Adipose tissue (tissue), 3 donors: ENCODE data around the gene PYCARD. TPM values are rescaled to one million over a fixed set of nuclear protein-coding genes. Genes with fewer than 3 reads are reported as not detected.
"Not testable (repeated sequence)": the region's sequence is repeated elsewhere in the genome, so short reads cannot be mapped to it uniquely, and the experiment has no call there.

Source experiments
- H3K27ac ChIP-seq: one replicate; pipeline ENCODE4 v1.5.1; 2013; ENCODE audit warnings: low read depth, low read length
- WGBS, 3 donors: extraction: QIAGEN DNeasy Blood & Tissue Kit; methylation state at CpG; one replicate each; pipeline ENCODE4 v1.1.7; 2013; 5-methylcytosine and 5-hydroxymethylcytosine counted together
- polyA plus RNA-seq, 3 donors: library from polyadenylated mRNA; stranded (reverse); fragments of 200-250 nt; gene quantifications; one replicate each; pipeline ENCODE4 v1.2.3, GENCODE V29; 2013
- donor health status: healthy with polysubstance abuse.
- donor health status: Bipolar disorder and iron deficiency.
- donor health status: healthy.

The PYCARD gene
- 10 to 100 TPM; 12.2 to 50.5 (median 25.8) TPM for polyA plus RNA-seq

GRCh38 chr16:31202414-31203375 is at the start of gene PYCARD:
Gene PYCARD (minus strand): TSS chr16:31202760. CDS start chr16:31202690, 70 bp downstream.
- WGBS, 3 donors: 3 to 21% (median 3%) methylated on average over 42 to 69 of the region's 69 CpGs

GRCh38 chr16:31251435-31251834 is 48.9 kb upstream of the PYCARD start:
- 89 to 99% (median 97%) methylated on average over 5 of the region's 5 CpGs for WGBS, 3 donors
- H3K27ac ChIP-seq: no peak overlapping the region

More at GRCh38 chr16:31202414-31203375, at the start of gene PYCARD:
- peak within 1 kb of the TSS; percentile 6 for H3K27ac ChIP-seq

- WGBS, 3 donors: 85 to 92% (median 87%) methylated on average over 7 of the region's 7 CpGs
- H3K27ac ChIP-seq: no peak overlapping the region
Measured at GRCh38 chr16:31250782-31251384, 48.3 kb upstream of the PYCARD start.

- no peak overlapping the region for H3K27ac ChIP-seq
- WGBS, 3 donors: 71 to 81% (median 81%) methylated on average over 5 of the region's 5 CpGs
Measured at GRCh38 chr16:31248344-31248743, 45.8 kb upstream of the PYCARD start.

DNA sequence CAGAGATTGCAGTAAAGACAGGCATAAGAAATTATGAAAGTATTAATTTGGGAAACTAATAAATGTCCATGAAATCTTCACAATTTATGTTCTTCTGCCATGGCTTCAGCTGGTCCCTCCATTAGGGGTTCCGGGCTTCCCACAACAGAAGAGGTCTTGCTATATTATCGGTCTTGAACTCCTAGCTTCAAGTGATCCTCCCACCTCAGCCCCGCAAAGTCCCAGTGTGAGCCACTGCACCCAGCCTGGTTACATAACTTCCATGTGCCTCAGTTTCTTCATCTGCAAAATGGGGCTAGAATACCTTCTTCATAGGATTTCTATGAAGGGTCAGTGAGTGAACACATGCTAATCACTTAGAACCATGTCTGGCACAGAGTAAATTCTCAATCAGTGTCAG is 43.7 kb upstream of the PYCARD start:
- H3K27ac ChIP-seq: no peak overlapping the region
- WGBS, 3 donors: 94 to 95% (median 94%) methylated on average over 3 of the region's 3 CpGs

GRCh38 chr16:31245598-31245997 is 43.0 kb upstream of the PYCARD start:
- not testable (repeated sequence) for H3K27ac ChIP-seq
- WGBS, 3 donors: 23 to 53% (median 51%) methylated on average over 8 of the region's 8 CpGs

DNA sequence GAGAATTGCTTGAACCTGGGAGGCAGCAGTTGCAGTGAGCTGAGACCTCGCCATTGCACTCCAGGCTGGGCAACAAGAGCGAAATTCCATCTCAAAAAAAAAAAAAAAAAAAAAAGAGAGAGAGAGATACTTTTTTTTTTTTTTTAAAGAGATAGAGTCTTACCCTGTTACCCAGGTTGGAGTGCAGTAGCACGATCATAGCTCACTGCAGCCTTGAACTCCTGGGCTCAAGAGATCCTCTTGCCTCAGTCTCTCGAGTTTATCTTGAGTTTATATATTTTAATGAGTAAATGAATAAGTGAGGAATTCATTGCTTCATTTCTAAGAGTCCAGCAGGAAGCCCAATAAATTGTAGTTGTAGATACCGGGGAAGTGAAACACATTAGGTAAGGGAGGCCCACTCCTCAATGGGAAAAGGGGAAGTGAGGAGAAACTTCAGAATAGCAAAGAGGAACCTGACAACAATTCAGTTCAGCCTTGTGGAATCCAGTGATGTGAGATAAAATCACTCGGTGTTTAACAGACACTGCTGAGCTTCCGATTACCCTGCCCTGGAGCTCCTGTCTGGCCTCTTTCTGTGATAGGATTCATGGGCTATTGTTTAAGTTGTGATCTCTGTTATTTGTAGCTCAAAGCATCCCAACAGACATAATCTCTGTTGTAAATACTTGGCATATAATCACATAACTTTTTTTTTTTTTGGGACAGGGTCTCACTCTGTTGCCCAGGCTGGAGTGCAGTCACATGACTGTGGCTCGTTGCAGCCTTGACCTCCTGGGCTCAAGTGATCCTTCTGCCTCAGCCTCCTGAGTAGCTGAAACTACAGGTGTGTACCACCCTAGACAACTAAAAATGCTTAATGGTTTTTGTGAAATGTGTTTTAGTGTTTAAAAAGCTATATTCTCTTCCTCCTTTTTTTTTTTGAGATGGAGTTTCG is 41.4 kb upstream of the PYCARD start:
- 45 to 53% (median 48%) methylated on average over 7 to 9 of the region's 9 CpGs for WGBS, 3 donors
- H3K27ac ChIP-seq: no peak overlapping the region

GRCh38 chr16:31242206-31242605 is 39.6 kb upstream of the PYCARD start:
- no peak overlapping the region for H3K27ac ChIP-seq
- 31 to 51% (median 37%) methylated on average over 6 of the region's 6 CpGs for WGBS, 3 donors

DNA sequence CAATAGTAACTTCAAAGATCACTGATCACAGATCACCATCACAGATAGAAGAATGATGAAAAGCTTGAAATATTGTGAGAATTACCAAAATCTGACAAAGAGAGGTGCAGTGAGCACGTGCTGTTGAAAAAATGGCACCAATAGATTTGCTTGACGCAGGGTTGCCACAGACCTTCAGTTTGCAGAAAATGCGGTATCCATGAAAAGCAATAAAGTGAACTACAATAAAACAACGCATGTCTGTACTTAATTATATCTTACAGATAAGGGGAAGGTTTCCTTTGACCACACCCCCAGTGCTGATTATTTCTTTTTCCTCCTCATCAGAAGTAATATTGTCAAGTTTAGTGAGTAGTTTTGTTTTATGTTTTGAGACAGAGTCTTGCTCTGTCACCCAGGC is 35.5 kb upstream of the PYCARD start:
- WGBS, 3 donors: 75 to 86% (median 80%) methylated on average over 4 of the region's 4 CpGs
- no peak overlapping the region for H3K27ac ChIP-seq

- 38 to 53% (median 45%) methylated on average over 10 of the region's 10 CpGs for WGBS, 3 donors
- no peak overlapping the region for H3K27ac ChIP-seq
Measured at GRCh38 chr16:31229501-31229900, 26.9 kb upstream of the PYCARD start.

DNA sequence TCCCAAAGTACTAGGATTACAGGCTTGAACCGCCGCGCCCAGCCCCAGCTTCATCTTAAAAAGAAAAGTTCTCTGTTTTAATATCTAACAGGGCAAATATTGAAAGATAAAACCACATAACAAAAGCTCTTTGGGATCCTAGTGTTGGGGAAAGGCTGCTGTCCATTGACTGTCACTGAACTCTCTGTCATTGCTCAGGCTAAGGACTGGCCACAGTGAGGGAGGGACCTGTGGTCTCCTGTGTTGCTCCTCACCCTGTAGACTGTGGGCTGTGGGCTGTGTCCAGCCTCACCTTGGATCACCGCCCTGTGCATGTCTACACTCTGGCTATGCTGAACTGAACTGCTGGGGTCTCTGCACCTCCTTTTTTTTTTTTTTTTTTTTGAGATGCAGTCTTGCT is 25.6 kb upstream of the PYCARD start:
- WGBS, 3 donors: 85 to 98% (median 90%) methylated on average over 4 of the region's 4 CpGs
- H3K27ac ChIP-seq: no peak overlapping the region

DNA sequence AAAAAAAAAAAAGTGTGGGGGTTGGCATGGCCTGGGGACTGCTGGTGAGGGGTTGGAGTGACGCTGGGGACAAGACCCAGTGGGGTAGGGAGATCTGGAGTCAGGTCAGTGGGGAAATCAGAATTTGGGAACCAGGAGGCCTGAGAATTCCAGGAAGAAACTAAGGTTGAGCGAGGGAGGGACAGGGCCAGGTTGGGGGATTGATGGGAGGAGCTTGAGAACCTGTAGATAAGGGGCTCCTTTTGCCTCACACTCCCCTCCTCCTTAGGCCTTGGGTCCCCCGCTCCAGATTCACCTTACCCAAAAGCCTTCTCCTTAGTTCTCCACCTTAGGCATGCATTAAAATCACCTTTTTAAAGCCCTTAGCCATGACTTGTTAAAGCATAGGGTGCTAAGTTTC is 22.6 kb upstream of the PYCARD start:
- H3K27ac ChIP-seq: no peak overlapping the region
- 96 to 100% (median 96%) methylated on average over 3 of the region's 3 CpGs for WGBS, 3 donors

DNA sequence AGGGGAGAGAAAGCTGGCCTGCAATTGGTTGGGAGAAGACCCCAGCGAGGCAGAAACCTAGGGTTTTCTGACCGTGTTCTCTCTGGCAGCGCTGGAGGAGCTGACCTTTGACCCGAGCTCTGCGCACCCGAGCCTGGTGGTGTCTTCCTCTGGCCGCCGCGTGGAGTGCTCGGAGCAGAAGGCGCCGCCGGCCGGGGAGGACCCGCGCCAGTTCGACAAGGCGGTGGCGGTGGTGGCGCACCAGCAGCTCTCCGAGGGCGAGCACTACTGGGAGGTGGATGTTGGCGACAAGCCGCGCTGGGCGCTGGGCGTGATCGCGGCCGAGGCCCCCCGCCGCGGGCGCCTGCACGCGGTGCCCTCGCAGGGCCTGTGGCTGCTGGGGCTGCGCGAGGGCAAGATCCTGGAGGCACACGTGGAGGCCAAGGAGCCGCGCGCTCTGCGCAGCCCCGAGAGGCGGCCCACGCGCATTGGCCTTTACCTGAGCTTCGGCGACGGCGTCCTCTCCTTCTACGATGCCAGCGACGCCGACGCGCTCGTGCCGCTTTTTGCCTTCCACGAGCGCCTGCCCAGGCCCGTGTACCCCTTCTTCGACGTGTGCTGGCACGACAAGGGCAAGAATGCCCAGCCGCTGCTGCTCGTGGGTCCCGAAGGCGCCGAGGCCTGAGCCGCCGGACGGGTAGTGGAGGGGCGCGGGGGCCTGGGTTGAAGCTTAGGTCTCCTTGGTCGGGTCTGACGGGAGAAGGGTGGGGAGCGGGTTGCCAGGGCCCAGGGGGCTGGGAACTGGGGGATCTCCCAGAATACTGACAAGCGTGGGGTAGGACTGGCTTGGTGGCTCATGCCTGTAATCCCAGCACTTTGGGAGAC is 21.8 kb upstream of the PYCARD start:
- H3K27ac ChIP-seq: no peak overlapping the region
- 75 to 82% (median 80%) methylated on average over 72 to 80 of the region's 80 CpGs for WGBS, 3 donors

DNA sequence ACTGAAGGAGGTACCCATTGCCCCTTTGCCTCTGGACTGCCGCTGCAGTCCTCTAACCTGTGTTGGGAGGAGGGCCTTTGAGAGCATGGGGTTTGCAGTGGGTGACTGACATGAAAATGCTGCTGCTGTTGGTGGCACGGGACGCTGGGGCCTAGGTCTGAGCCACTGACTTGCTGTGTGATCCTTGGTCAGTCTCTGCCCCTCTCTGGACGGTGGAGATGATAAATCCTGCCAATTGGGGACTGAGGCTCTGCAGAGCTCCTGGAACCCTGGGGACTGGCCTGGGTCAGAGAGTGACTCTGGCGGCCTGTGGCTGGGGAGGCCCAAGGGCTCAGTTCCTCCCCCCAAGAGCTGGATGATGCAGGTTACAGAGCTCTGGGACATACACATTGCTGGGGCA is 20.5 kb upstream of the PYCARD start:
- 92 to 97% (median 95%) methylated on average over 5 of the region's 5 CpGs for WGBS, 3 donors
- H3K27ac ChIP-seq: no peak overlapping the region

DNA sequence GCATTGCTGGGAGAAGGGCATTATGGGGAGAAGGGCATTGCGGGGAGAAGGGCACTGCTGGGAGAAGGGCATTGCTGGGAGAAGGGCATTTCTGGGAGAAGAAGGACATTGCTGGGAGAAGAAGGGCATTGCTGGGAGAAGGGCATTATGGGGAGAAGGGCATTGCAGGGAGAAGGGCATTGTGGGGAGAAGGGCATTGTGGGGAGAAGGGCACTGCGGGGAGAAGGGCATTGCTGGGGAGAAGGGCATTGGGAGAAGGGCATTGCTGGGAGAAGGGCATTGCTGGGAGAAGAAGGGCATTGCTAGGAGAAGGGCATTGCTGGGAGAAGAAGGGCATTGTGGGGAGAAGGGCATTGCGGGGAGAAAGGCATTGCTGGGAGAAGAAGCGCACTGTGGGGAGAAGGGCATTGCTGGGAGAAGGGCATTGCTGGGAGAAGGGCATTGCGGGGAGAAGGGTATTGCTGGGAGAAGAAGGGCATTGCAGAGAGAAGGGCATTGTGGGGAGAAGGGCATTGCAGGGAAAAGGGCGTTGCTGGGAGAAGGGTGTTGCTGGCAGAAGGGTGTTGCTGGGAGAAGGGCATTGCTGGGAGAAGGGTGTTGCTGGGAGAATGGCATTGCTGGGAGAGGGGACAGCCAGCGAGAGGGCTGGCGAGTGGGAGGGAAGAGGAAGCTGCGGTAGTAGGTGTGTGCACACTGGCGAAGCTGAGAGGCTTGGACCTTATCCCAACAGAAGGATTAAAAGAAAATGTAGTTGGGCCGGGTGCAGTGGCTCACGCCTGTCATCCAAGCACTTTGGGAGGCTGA is 19.0 kb upstream of the PYCARD start:
- no peak overlapping the region for H3K27ac ChIP-seq
- WGBS, 3 donors: 62 to 75% (median 62%) methylated on average over 12 of the region's 12 CpGs

DNA sequence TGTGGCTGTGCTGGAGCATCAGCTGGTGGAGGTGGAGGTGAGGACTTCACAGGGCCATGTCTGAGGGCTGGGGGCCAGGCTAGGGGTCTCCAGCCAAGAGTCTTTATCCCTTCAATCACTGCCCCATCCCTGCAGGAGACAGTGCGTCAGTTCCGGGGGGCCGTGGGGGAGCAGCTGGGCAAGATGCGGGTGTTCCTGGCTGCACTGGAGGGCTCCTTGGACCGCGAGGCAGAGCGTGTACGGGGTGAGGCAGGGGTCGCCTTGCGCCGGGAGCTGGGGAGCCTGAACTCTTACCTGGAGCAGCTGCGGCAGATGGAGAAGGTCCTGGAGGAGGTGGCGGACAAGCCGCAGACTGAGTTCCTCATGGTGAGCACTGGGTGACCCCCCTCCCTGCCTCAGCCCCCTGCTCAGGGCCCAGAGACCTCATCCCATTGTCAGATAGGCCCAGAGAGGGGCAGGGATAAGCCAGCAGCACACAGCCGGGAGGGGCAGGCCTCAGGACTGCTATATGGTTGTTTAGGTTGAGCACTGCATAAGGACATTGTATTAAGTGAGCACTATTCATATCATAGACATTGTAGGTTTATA is 16.7 kb upstream of the PYCARD start:
- H3K27ac ChIP-seq: no peak overlapping the region
- WGBS, 3 donors: 83 to 86% (median 85%) methylated on average over 15 of the region's 15 CpGs

DNA sequence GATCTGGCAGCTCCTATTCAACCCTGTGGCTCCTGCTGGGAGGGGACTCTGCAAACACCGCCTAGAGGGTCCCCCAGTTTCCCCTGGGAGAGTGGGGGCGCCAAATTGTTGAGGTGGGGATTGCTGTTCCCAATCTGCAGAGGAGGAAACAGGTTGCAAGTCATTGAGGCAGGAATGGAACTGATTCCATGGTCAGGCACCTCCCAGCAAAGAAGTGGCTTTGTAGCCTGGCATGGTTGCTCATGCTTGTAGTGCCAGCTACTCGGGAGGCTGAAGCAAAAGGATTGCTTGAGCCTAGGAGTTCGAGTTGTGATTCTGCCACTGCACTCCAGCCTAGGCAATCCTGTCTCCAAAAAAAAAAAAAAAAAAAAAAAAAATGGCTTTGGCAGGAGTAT is 14.6 kb upstream of the PYCARD start:
- H3K27ac ChIP-seq: no peak overlapping the region
- 22 to 30% (median 28%) methylated on average over 4 of the region's 4 CpGs for WGBS, 3 donors
